HG02981 (cell line): ENCODE measurements around the gene OLIG3.

ENCODE experiments used
- ATAC-seq: cut with Tn5 transposase; IDR thresholded peaks from one replicate; pipeline ENCODE4 v1.9.1; 2021; ENCODE audit warnings: mild to moderate bottlenecking, moderate library complexity; ENCODE audit not compliant: unreplicated experiment

OLIG3 gene

DNA sequence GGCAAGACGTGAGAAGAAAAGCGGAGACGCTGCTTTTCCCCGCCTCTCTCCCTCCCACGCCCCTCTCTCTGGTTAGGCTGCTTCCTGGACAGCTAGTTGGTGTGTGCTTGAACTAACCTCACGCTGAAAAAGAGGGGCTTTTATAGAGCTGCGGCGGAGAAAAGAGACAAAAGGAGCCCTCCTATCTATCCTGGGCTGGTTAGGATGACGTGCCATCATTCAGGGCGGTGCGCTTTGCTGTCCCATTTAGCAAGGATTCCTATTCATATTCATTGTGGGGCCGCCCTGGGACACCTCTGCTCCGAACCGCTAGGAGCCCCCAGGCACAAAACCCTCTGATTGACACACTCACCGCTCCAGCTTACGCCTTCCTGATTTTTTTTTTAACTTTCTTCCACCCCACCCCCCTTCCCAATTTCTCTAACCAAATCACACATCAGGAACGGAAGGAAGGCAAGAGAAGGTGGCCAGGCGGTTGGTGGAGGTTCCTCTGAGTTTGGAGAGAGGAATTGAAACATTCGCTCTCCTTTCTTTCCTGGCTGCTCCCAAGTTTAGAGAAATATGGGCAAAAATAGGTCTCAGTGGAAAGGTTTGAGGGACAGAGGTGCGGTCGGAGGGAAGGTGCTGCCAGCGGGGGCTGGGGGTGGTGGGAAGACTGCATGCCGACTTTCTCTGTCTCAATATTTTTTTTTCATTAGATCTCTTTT lies at the start of gene OLIG3:
TSS of gene OLIG3 (minus strand) at position 114 of the 707 bp plus-strand sequence. CDS start 224 bp downstream, outside the sequence.
- ATAC-seq: no peak

GRCh38 chr6:137543114-137543513 lies 48.9 kb upstream of the OLIG3 start:
- no peak for ATAC-seq

GRCh38 chr6:137542713-137543112 lies 48.5 kb upstream of the OLIG3 start:
- ATAC-seq: no peak

DNA sequence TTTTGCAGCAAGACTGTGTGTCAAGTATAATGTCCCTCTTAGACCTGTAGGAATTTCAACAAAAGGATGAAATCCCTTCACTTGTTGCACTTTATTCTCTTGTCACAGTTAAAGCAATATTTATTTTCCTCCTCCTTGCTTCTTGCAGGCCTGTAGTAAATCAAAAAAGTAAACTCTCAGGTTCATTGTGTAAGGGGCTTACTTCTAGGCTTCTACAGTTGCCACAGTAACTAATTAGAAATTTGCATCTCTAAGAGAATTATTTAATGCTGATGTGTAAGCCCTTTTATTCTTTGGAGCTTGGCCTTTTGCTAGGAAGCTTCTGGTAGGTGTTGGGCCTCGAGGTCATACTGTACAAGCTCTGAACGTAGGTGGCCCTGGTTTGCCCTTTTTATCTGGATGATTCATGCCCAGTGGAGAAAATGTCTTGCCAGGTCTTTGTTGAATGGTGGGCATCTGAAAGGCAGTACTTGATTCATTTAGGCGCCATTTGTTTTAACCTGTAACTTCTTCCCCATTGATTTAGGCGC lies 47.4 kb upstream of the OLIG3 start:
- no peak for ATAC-seq

GRCh38 chr6:137536104-137536773 lies 42.0 kb upstream of the OLIG3 start:
- ATAC-seq: no peak

DNA sequence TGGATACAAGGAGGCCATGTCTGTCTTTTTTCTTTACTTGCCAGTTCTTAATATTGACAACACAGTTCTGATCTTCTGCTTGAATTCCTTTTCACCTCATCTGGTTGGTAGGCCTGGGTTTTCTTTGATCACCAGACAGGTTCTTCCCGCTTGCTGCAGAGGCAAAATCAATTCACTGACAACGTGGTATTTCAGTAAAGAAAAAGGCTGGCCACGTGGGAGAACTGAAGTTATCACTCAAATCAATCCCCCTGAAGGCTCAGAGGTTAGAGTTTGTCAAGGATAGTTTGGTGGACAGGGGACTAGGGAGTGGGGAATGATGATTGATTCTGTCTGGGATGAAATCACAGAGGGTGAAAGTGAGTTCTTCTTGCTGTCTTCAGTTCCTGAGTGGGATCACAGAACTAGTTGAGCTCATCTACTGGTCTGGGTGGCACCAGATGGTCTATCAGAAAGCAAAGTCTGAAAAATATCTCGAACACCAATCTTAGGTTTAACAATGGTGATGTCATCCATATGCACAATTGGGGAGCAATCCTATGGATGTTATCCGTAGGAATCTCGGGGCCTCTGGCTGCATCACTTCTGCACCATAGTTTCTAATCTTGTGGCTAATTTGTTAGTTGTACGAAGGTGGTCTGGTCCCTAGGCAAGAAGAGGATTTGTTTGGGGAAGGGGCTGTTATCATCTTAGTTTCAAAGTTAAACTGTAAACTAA lies 37.3 kb upstream of the OLIG3 start:
- ATAC-seq: no peak

DNA sequence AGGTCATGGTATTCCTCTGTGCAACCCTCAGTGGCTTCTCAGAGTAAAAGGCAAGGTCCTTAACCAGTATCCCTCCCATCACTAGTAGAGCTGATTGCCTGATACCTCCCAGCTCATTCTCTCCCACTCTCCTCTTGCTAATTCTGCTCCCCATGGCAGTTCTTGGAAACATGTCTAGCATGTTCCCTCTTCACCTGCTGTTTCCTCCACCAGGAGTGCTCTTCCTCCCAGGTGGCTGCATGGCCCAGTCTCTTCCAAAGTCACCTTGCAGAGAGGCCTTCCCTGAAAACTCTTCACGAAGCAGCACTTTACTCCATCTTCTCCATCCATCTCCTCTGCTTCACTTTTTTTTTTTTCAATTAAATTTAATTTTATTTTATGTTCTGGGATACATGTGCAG lies 36.2 kb upstream of the OLIG3 start:
- no peak for ATAC-seq

GRCh38 chr6:137522831-137523230 lies 28.6 kb upstream of the OLIG3 start:
- ATAC-seq: no peak

- no peak for ATAC-seq
These were observed 28.1 kb upstream of the OLIG3 start for GRCh38 chr6:137522198-137522798.

- ATAC-seq: no peak
These were observed 26.3 kb upstream of the OLIG3 start for GRCh38 chr6:137520520-137520919.

DNA sequence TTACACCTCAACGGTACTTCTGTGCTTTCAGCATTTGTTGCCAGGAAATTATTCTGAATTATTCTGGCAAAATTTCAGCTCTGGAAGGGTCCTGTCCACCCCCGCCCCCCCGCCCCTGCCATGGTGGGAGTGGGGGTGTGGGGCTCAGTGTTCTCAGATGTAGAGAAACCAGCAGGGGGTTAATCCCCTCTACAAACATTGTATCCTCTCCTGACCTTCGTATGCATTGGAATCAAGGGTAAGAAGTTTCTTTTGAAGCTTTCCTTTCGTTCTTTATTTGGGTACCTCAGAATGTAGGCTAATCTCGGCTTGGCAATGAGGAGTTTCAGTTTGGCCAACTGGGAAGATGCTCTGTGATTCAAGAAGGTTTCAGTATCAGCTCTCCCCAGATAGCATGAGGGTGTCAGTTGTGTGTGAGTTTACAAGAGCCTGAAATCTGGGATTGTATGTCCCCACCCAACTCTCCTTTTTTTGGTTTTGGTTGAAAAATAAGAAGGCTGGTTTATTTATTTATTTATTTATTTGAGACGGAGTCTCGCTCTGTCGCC lies 25.5 kb upstream of the OLIG3 start:
- ATAC-seq: no peak

- no peak for ATAC-seq
These were observed 24.3 kb upstream of the OLIG3 start for GRCh38 chr6:137518386-137518983.

DNA sequence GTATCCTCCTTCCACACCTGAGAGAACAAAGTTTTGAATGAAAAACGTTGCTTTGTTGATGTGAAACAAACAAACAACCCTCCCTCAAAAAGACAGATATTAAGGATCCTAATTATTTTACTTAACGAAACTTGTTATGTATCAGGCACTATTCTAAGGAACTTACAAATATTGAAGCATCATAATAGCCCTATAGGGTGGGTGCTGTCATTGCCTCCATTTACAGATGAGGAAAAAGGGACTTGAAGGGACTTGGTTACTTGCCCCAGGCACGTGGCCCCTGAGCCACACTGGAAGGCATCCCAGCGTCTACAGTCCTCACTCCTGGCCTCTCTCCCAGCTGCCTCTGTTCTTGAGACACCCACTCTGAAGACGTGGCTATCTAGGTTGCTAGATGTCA lies 20.2 kb upstream of the OLIG3 start:
- ATAC-seq: no peak

- ATAC-seq: no peak
These were observed 18.8 kb upstream of the OLIG3 start for GRCh38 chr6:137512757-137513605.

DNA sequence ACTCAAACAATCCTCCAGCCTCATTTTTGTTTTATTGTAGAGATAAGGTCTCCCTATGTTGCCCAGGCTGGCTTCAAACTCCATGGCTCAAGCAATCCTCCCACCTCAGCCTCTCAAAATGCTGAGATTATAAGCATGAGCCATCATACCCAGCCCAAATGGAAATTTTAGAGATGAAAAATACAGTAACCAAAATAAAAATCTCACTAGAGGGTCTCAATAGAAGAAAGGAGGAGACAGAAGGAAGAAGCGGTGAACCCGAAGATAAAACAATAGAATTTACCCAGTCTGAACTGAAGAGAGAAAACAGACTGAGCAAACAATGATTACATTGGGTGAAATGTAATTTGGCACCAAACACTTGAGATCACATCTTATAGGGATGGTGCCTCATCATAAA lies 16.7 kb upstream of the OLIG3 start:
- no peak for ATAC-seq

DNA sequence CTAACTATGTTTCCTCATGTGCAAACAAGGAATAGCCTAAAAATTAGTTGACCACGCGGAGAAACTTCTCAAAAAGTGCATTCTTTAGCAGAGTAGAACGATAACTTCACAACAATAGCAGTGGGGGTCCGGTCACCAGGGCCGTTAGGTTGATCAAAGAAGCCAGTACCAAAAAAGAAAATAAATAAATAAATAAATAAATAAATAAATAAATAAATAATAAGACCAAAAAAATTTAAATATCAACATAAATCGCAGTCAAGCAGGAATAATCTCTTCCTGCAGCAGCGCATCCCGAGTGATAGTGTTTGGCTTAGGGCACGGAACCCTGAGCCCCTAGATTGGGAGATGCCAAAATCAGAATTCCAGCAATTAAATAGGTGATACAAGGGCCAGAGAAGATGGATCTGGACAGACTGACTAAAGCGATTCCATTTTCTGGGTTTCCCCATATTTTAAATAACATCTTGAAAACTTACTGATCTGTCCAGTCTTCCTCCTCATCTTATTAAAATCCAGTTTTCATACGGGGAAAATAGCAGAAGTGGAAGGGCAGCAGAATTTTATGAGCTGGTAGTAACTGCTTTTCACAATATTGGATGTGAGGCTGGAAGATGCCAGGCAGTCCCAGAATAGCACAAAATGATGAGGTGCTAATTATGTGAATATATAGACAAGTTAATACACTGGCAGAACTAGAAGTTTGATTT lies 4.4 kb upstream of the OLIG3 start:
- no peak for ATAC-seq

GRCh38 chr6:137497721-137498463 lies 3.7 kb upstream of the OLIG3 start:
- ATAC-seq: no peak
